Duodenal mucosa (tissue), 2 donors: ENCODE measurements around the gene IRS1.

Source experiments
- H3K27ac ChIP-seq: one replicate; pipeline ENCODE4 v1.7.0; 2013; ENCODE audit warnings: low read depth, low read length
- H3K27me3 ChIP-seq, 2 donors: one replicate each; pipeline ENCODE4 v1.7.0; 2013; ENCODE audit warnings: low read length in 2 of 2, control low read depth in 1 of 2; ENCODE audit not compliant: insufficient read depth in 2 of 2, control insufficient read depth in 1 of 2
- H3K36me3 ChIP-seq, 2 donors: one replicate each; pipeline ENCODE4 v1.7.0; 2013; ENCODE audit warnings: low read length in 2 of 2, control low read depth in 1 of 2; ENCODE audit not compliant: insufficient read depth in 2 of 2, control insufficient read depth in 1 of 2
- H3K4me1 ChIP-seq, 2 donors: one replicate each; pipeline ENCODE4 v1.7.0; 2013; ENCODE audit warnings: low read length in 2 of 2, control low read depth in 1 of 2; ENCODE audit not compliant: insufficient read depth in 2 of 2, control insufficient read depth in 1 of 2
- H3K4me3 ChIP-seq, 2 donors: one replicate each; pipeline ENCODE4 v1.7.0; 2013; ENCODE audit warnings: low read length in 2 of 2, low read depth in 1 of 2
- H3K9ac ChIP-seq, 2 donors: one replicate each; pipeline ENCODE4 v1.7.0; 2013; ENCODE audit warnings: low read length in 2 of 2, low read depth in 1 of 2
- H3K9me3 ChIP-seq, 2 donors: one replicate each; pipeline ENCODE4 v1.7.0; 2013; ENCODE audit warnings: low read length in 2 of 2, control low read depth in 1 of 2; ENCODE audit not compliant: control insufficient read depth in 1 of 2

IRS1 gene

GRCh38 chr2:226828191-226828590, 28.6 kb upstream of the IRS1 start:
- H3K36me3 ChIP-seq = no peaks in the 10 kb centered on the region
- H3K9ac ChIP-seq = no peak overlapping the region
- no peak overlapping the region for H3K27ac ChIP-seq
- no peaks in the 10 kb centered on the region for H3K4me1 ChIP-seq
- H3K9me3 ChIP-seq = no peaks in the 10 kb centered on the region
- no peak overlapping the region for H3K4me3 ChIP-seq
- H3K27me3 ChIP-seq = no peaks in the 10 kb centered on the region

- Histone ChIP-seq H3K9me3 (no peaks in the 10 kb centered on the region), H3K27ac (no peak overlapping the region), H3K4me1 (no peaks in the 10 kb centered on the region), H3K9ac (no peak overlapping the region), H3K36me3 (no peaks in the 10 kb centered on the region), H3K4me3 (no peak overlapping the region), H3K27me3 (no peaks in the 10 kb centered on the region)
Measured at GRCh38 chr2:226825056-226825455, 25.4 kb upstream of the IRS1 start.

- Histone ChIP-seq H3K36me3 (no peaks in the 10 kb centered on the region), H3K27me3 (no peaks in the 10 kb centered on the region), H3K9me3 (no peaks in the 10 kb centered on the region), H3K4me3 (no peak overlapping the region), H3K9ac (no peak overlapping the region), H3K27ac (no peak overlapping the region), H3K4me1 (no peaks in the 10 kb centered on the region)
Measured at GRCh38 chr2:226818930-226819329, 19.3 kb upstream of the IRS1 start.

GRCh38 chr2:226813148-226813701, 13.6 kb upstream of the IRS1 start:
- no peak overlapping the region for H3K27ac ChIP-seq
- H3K27me3 ChIP-seq = no peaks in the 10 kb centered on the region
- H3K4me3 ChIP-seq = no peak overlapping the region
- H3K4me1 ChIP-seq = no peaks in the 10 kb centered on the region
- H3K9me3 ChIP-seq = no peaks in the 10 kb centered on the region
- no peaks in the 10 kb centered on the region for H3K36me3 ChIP-seq
- H3K9ac ChIP-seq = no peak overlapping the region

- H3K9ac ChIP-seq = no peak overlapping the region
- H3K27ac ChIP-seq = no peak overlapping the region
- H3K9me3 ChIP-seq = no peaks in the 10 kb centered on the region
- H3K4me1 ChIP-seq = peaks cover 14 to 20% of the 10 kb centered on the region in 2 donors
- peaks cover 3 to 4% of the 10 kb centered on the region in 2 donors for H3K27me3 ChIP-seq
- H3K36me3 ChIP-seq = no peaks in the 10 kb centered on the region
- no peak overlapping the region for H3K4me3 ChIP-seq
Measured at GRCh38 chr2:226803410-226803809, 3.8 kb upstream of the IRS1 start.

GRCh38 chr2:226802573-226802972, 3.0 kb upstream of the IRS1 start:
- no peaks in the 10 kb centered on the region for H3K9me3 ChIP-seq
- no peak overlapping the region for H3K27ac ChIP-seq
- no peak overlapping the region for H3K4me3 ChIP-seq
- H3K9ac ChIP-seq = no peak overlapping the region
- H3K27me3 ChIP-seq = peaks cover 3% of the 10 kb centered on the region in 2 donors
- H3K4me1 ChIP-seq = peaks cover 14 to 28% of the 10 kb centered on the region in 2 donors
- no peaks in the 10 kb centered on the region for H3K36me3 ChIP-seq

- peak overlapping the region; percentile 64 to 84 for H3K4me3 ChIP-seq
- peak overlapping the region; percentile 75 to 77 for H3K9ac ChIP-seq
- no peaks in the 10 kb centered on the region for H3K9me3 ChIP-seq
- H3K36me3 ChIP-seq = no peaks in the 10 kb centered on the region
- peaks cover 0 to 3% of the 10 kb centered on the region in 2 donors for H3K27me3 ChIP-seq
- H3K27ac ChIP-seq = no peak overlapping the region
- H3K4me1 ChIP-seq = peaks cover 14 to 42% of the 10 kb centered on the region in 2 donors
Measured at GRCh38 chr2:226800941-226801784, 1.5 kb upstream of the IRS1 start.

GRCh38 chr2:226799976-226800940, 638 bp upstream of the IRS1 start:
- H3K4me1 ChIP-seq = peaks cover 18 to 51% of the 10 kb centered on the region in 2 donors
- peaks cover 0 to 3% of the 10 kb centered on the region in 2 donors for H3K27me3 ChIP-seq
- peak overlapping the region; percentile 64 to 84 for H3K4me3 ChIP-seq
- H3K9me3 ChIP-seq = no peaks in the 10 kb centered on the region
- H3K27ac ChIP-seq = peak overlapping the region; percentile 62
- H3K36me3 ChIP-seq = no peaks in the 10 kb centered on the region
- peak overlapping the region; percentile 75 to 77 for H3K9ac ChIP-seq

- H3K9ac ChIP-seq = peak overlapping the region; percentile 61 to 74
- no peaks in the 10 kb centered on the region for H3K27me3 ChIP-seq
- H3K36me3 ChIP-seq = no peaks in the 10 kb centered on the region
- H3K4me1 ChIP-seq = peaks cover 25 to 56% of the 10 kb centered on the region in 2 donors
- H3K27ac ChIP-seq = peak overlapping the region; percentile 78
- no peaks in the 10 kb centered on the region for H3K9me3 ChIP-seq
- H3K4me3 ChIP-seq = peak overlapping the region; percentile 77 to 84
Measured at GRCh38 chr2:226798422-226799210, 1.0 kb downstream of the IRS1 start.
